MM.1S (cell line): ENCODE data around the gene CARNS1.

Source experiments
- DNase-seq: peaks from one replicate; pipeline ENCODE4 v3.0.0-alpha.2; 2015
- H2AFZ ChIP-seq: fragments of 300-600 bp; sonication (generic); 2 replicates; pipeline ENCODE4 v1.6.0; 2016; ENCODE audit warnings: antibody characterized with exemption, low read length
- H3F3A ChIP-seq: fragments of 300-600 bp; sonication (generic); 2 replicates; pipeline ENCODE4 v1.6.1; 2016; ENCODE audit warnings: mild to moderate bottlenecking, antibody characterized with exemption, low read length, moderate library complexity, mixed read lengths; ENCODE audit not compliant: insufficient read depth
- H3K27ac ChIP-seq: fragments of 300-600 bp; sonication (generic); 2 replicates; pipeline ENCODE4 v1.5.1; 2016; ENCODE audit warnings: mild to moderate bottlenecking, low read length
- H3K27me3 ChIP-seq: fragments of 300-600 bp; sonication (generic); replicated peaks from 2 replicates; pipeline ENCODE4 v1.6.0; 2016; ENCODE audit warnings: low read length; ENCODE audit not compliant: insufficient read depth
- H3K36me3 ChIP-seq: fragments of 300-600 bp; sonication (generic); replicated peaks from 2 replicates; pipeline ENCODE4 v1.6.1; 2016; ENCODE audit warnings: mild to moderate bottlenecking, low read length, mixed read lengths; ENCODE audit not compliant: insufficient read depth
- H3K4me1 ChIP-seq: fragments of 300-600 bp; sonication (generic); 2 replicates; pipeline ENCODE4 v1.6.1; 2016; ENCODE audit warnings: low read length, mixed read lengths
- H3K4me2 ChIP-seq: fragments of 300-600 bp; sonication (generic); 2 replicates; pipeline ENCODE4 v1.6.0; 2016; ENCODE audit warnings: low read depth, low read length
- H3K4me3 ChIP-seq: fragments of 300-600 bp; sonication (generic); 2 replicates; pipeline ENCODE4 v1.5.1; 2016; ENCODE audit warnings: low read length, mixed read lengths
- H3K79me2 ChIP-seq: fragments of 300-600 bp; sonication (generic); 2 replicates; pipeline ENCODE4 v1.6.1; 2016; ENCODE audit warnings: mixed run types, low read length, mixed read lengths
- H3K9ac ChIP-seq: fragments of 300-600 bp; sonication (generic); 2 replicates; pipeline ENCODE4 v1.6.1; 2016; ENCODE audit warnings: low read length, mixed read lengths
- H3K9me2 ChIP-seq: fragments of 300-600 bp; sonication (generic); replicated peaks from 2 replicates; pipeline ENCODE4 v1.6.1; 2016; ENCODE audit warnings: mild to moderate bottlenecking, low read length, mixed read lengths; ENCODE audit not compliant: insufficient read depth
- H3K9me3 ChIP-seq: fragments of 300-600 bp; sonication (generic); replicated peaks from 2 replicates; pipeline ENCODE4 v1.6.1; 2016; ENCODE audit warnings: mild to moderate bottlenecking, low read length, mixed read lengths; ENCODE audit not compliant: insufficient read depth
- H4K20me1 ChIP-seq: fragments of 300-600 bp; sonication (generic); 2 replicates; pipeline ENCODE4 v1.6.1; 2016; ENCODE audit warnings: mild to moderate bottlenecking, low read length, moderate library complexity, mixed read lengths; ENCODE audit not compliant: insufficient read depth
- EZH2 ChIP-seq: fragments of 300-600 bp; sonication (generic); optimal IDR thresholded peaks from 2 replicates; pipeline ENCODE3; 2017; ENCODE audit warnings: low read depth, mild to moderate bottlenecking, antibody characterized with exemption, low read length, mixed read lengths
- EZH2phosphoT487 ChIP-seq: fragments of 300-600 bp; sonication (generic); IDR thresholded peaks from 2 replicates; pipeline ENCODE4 v1.6.1; 2018; ENCODE audit warnings: antibody characterized with exemption, low read length
- TF ChIP-seq, protein P1 (sequence below): fragments of 300-600 bp; sonication (generic); IDR thresholded peaks from 2 replicates; pipeline ENCODE4 v1.5.1; 2016; ENCODE audit warnings: antibody characterized with exemption, low read length, mixed read lengths

The CARNS1 gene

DNA sequence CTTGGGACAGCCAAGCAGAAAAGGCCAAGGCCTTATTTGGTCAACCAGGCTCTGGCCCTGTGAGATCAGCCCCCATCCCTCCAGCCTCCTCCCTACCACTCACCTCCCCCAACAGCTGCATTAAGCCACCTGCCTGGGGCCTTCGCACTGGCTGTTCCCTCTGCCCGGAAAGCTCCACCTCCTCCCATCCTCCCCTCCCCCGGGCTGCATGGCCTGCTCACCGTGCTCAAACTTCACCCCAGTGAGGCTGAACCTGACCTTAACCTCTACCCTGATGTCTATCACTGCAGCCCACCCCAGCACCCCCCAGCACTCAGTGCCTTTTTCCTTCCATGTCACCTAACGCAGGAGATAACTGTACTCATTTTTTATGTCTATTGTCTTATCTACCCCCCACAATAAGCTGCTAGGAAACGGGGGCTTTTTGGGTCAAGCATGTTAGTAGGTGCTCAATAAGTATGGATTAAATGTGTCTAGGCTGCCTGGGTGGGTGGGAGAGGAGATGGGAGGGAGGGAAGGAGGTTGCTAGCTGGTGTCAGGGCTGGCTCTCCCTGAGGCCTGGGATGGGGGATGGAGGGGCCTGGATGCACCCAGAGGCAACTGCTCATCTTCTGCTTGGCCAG, 21.1 kb downstream of the CARNS1 start:
- H3K79me2 ChIP-seq, result peaks cover 3% of the 10 kb centered on the region; the same call in 1 of the 2 replicates
- H3K9ac ChIP-seq, result no peak overlapping the region
- H3K27me3 ChIP-seq, result no peaks in the 10 kb centered on the region
- H3F3A ChIP-seq, result no peaks in the 10 kb centered on the region
- H2AFZ ChIP-seq, result no peak overlapping the region
- no peak overlapping the region for H3K4me3 ChIP-seq
- no peaks in the 10 kb centered on the region for H3K9me2 ChIP-seq
- H3K9me3 ChIP-seq, result no peaks in the 10 kb centered on the region
- no peak for DNase-seq
- H3K36me3 ChIP-seq, result no peaks in the 10 kb centered on the region; the same call in 1 of the 2 replicates
- H3K4me1 ChIP-seq, result no peaks in the 10 kb centered on the region
- no peaks in the 10 kb centered on the region for H4K20me1 ChIP-seq
- H3K4me2 ChIP-seq, result no peak overlapping the region
- H3K27ac ChIP-seq, result no peak overlapping the region
- TF ChIP-seq EZH2phosphoT487 (no peak), EZH2 (no peak)
- TF ChIP-seq, protein P1, sequence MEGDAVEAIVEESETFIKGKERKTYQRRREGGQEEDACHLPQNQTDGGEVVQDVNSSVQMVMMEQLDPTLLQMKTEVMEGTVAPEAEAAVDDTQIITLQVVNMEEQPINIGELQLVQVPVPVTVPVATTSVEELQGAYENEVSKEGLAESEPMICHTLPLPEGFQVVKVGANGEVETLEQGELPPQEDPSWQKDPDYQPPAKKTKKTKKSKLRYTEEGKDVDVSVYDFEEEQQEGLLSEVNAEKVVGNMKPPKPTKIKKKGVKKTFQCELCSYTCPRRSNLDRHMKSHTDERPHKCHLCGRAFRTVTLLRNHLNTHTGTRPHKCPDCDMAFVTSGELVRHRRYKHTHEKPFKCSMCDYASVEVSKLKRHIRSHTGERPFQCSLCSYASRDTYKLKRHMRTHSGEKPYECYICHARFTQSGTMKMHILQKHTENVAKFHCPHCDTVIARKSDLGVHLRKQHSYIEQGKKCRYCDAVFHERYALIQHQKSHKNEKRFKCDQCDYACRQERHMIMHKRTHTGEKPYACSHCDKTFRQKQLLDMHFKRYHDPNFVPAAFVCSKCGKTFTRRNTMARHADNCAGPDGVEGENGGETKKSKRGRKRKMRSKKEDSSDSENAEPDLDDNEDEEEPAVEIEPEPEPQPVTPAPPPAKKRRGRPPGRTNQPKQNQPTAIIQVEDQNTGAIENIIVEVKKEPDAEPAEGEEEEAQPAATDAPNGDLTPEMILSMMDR, result no peak

DNA sequence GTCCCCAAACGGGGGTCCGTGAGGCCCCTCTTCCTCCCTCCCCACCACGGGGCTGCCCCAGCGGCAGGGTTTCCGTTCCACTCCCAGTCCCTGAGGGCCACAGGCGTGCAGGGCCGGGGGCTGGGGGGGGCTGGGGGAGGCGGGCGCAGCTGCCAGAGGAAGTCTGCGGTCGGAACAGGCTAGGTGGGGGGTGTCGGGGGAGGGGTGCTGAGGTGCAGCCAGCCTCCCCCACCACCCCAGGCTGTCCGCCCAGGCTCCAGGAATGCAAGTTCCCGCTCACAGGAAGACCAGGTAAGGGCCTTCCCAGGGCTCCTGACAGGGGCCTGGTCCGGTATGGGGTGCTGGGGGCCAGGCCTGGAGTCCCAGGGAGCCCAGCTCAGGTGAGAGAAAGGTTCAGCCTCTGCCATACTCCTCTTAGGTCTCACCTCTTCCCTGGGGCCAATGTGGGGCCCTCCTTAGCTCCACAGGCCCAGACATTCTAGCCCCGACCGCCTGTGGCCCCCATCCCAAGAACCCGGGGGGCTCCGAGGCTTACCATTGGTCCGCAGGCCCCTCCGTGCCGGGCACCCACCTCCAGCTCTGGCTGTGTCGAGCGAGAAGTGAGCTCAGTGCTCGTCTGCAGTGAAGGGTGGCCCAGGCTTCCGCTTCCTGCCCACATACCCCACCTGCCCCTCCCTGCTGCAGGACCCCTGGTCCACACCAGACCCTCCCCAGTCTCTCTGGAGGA, 21.8 kb downstream of the CARNS1 start, which contains the start of gene PTPRCAP:
PTPRCAP (minus strand) TSS at position 601 of the 727 bp plus-strand sequence; CDS start at position 538, 63 bp downstream.
- Histone ChIP-seq H3K9me3 (no peaks in the 10 kb centered on the region), H3K79me2 (no peaks in the 10 kb centered on the region), H4K20me1 (no peaks in the 10 kb centered on the region), H3K27me3 (no peaks in the 10 kb centered on the region), H3F3A (no peaks in the 10 kb centered on the region), H3K4me2 (no peak within 1 kb of the TSS), H3K9ac (no peak within 1 kb of the TSS), H3K4me1 (no peaks in the 10 kb centered on the region), H3K36me3 (no peaks in the 10 kb centered on the region; the same call in 1 of the 2 replicates), H3K9me2 (no peaks in the 10 kb centered on the region), H2AFZ (no peak within 1 kb of the TSS), H3K27ac (no peak within 1 kb of the TSS), H3K4me3 (no peak within 1 kb of the TSS)
- no peak for DNase-seq
- TF ChIP-seq EZH2, result no peak
- TF ChIP-seq, protein P1, result no peak
- TF ChIP-seq EZH2phosphoT487, result no peak

DNA sequence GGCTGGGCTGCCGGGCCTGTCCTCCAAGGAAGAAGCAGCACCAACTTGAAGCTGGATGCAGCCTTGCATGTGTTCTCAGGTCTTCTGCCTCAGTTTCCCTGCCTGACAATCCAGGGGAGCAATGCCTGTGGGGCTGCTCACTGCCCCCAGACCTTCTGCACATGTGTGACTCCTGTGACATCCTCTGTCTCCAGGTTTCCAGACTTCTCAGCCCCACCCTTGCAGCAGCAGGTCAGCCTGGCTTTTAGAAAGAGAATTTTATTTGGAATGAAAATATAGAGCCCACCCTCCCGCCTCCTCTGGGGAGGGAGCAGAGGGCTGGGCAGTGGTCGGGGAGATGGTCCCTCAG, 22.3 kb downstream of the CARNS1 start:
- no peak for DNase-seq
- H4K20me1 ChIP-seq, result no peaks in the 10 kb centered on the region
- no peaks in the 10 kb centered on the region for H3K4me1 ChIP-seq
- H3K9me3 ChIP-seq, result no peaks in the 10 kb centered on the region
- no peaks in the 10 kb centered on the region for H3K27me3 ChIP-seq
- H3K9me2 ChIP-seq, result no peaks in the 10 kb centered on the region
- H3K4me3 ChIP-seq, result no peak overlapping the region
- no peak overlapping the region for H3K27ac ChIP-seq
- H3K79me2 ChIP-seq, result no peaks in the 10 kb centered on the region
- no peaks in the 10 kb centered on the region; the same call in 1 of the 2 replicates for H3K36me3 ChIP-seq
- no peak overlapping the region for H2AFZ ChIP-seq
- no peaks in the 10 kb centered on the region for H3F3A ChIP-seq
- no peak overlapping the region for H3K4me2 ChIP-seq
- H3K9ac ChIP-seq, result no peak overlapping the region
- TF ChIP-seq EZH2phosphoT487 (no peak), EZH2 (no peak)
- TF ChIP-seq, protein P1, result no peak
